HG03064 (cell line): Measurements from ENCODE around the gene UBE3A.
"Not testable (repeated sequence)": the region's sequence is repeated elsewhere in the genome, so short reads cannot be mapped to it uniquely, and the experiment has no call there.

Experiments used
- ATAC-seq: cut with Tn5 transposase; IDR thresholded peaks from one replicate; pipeline ENCODE4 v1.9.1; 2021; ENCODE audit warnings: low read depth; ENCODE audit not compliant: unreplicated experiment

Gene UBE3A

DNA sequence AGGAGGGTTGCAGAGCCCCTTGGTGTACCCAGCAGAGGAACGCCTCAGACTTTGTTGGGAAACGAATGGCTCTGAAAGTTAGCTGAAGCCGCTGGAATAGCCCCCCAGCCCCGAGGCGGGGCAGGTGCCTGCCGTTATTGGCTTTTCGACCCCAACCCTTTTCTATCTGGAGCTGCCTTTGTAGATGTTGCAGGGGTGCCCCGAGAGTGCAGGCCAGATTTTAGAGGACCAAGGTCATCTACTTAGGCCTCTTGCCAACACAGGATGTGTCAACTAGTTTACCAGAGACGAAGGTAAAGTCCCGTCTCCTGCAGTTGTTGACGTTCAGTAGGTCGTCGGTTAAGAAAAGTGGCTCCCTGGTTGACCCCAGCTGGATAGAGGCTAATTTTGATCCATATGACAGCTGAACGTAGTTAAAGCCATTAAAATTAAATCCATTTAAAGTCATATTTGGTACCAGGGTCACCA is 579 bp upstream of the UBE3A start:
- ATAC-seq, result peak; percentile 15

DNA sequence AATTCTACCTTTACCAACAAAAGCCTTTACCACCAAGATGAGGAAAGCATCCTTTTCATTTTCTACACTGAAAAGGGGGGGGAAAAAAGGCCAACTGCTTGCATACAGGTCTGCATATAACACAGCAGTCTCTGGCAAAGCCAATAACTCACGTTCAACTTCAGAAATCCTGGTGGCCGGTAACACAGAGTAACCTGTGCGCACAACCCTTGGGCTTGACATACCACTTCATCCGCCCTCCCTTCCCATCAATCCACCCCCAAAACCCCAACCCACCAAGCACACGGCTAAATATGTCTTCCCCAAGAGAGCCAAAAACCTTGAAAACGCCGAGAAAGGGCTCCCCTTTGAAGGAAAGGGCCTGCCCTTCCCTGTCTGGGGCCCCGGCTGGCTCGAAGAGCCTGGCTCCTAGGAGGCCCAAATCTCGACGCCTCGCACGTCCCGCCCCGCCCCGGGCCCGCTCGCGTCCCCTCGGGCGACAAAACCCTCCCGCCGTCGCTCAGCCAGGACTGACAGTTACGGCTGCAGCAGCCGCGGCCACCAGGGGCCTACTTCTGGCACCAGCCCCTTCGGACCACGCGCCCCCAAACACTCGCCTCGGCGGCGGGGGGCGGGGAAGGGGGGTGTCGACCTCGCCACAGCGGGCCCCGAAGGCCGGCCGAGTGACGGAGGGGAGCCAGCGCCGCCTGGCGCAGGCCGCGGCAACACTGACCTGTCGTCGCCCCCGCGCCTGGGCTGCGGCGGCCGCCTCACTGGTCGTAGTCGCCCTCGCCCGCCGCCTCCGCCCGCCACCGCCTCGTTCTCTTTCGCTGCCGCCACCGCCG is 835 bp downstream of the UBE3A start:
- ATAC-seq, result peak; percentile 55

DNA sequence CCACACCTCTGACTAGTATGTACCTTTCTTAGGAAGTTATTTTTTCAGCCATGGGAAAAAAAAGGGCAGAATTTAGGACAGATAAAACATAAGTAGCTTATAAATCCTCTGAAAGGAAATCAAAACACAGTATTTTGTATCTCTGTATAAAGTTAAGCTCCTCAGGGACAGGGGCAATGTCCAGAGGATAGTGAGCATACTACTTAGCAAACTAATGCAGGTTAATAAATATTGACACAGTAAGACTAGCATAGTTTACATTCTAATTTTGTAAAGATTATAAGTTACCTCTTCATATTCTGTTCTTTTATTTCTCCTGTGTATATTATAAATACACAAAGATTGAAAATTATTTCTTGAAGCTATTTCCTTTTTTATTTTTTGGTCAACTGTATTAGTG is 2.1 kb downstream of the UBE3A start:
- no peak for ATAC-seq

DNA sequence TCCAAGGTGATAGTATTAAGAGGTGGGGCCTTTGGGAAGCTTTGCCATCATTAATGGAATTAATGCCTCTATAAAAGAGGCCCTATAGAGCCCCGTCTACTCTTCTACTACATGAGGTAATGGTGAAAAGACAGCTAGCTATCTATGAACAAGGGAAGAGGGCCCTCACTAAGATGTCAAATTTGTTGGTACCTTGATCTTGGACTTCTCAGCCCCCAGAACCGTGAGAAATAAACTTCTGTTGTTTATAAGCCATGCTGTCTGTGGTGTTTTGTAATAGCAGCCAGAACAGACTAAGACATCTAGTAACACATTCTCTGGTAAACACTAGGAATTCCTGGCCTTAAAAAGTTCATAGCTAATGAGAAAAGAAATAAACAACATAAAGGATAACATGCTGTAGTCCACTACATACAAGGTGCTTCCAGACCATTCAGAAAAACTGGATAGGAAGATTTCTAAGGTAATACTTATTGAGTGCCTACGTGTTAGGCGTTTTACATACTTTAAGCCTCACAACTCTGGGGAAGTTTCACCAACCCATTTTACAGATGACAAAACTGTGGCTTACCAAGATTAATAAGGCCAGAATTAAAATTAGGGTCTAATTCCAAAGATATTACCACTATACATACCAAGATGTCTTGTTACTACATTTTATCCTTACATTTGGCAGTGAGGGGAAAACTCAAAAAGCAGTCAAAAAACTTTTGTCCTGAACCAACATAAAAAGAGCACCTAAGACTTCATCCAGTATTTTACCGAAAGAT is 3.2 kb downstream of the UBE3A start:
- no peak for ATAC-seq

DNA sequence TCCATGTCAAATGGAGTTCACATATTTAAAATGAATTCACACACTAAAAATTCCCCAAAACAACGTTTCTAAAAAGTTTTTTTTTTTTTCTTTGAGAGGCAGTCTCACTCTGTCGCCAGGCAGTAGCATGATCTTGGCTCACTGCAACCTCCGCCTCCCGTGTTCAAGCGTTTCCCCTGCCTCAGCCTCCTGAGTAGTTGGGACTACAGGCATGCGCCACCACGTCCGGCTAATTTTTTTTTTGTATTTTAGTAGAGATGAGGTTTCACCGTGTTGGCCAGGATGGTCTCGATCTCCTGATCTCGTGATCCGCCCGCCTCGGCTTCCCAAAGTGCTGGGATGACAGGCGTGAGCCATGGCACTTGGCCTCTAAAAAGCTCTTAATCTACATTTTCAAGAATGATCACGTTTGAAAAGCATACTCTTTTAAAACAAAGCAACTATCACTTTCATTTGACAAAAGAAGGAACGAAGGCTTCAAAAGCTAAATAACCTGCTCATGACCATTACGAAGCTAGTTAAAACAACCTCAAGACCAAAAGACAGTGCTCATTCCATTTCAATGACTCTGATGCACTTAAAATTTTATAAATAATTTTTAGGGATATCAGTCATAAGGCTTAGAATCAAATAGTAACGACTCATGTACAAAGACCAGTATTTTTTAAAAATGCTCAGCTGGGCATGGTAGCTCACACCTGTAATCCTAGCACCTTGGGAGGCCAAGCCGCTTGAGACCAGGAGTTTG is 5.5 kb downstream of the UBE3A start:
- no peak for ATAC-seq

DNA sequence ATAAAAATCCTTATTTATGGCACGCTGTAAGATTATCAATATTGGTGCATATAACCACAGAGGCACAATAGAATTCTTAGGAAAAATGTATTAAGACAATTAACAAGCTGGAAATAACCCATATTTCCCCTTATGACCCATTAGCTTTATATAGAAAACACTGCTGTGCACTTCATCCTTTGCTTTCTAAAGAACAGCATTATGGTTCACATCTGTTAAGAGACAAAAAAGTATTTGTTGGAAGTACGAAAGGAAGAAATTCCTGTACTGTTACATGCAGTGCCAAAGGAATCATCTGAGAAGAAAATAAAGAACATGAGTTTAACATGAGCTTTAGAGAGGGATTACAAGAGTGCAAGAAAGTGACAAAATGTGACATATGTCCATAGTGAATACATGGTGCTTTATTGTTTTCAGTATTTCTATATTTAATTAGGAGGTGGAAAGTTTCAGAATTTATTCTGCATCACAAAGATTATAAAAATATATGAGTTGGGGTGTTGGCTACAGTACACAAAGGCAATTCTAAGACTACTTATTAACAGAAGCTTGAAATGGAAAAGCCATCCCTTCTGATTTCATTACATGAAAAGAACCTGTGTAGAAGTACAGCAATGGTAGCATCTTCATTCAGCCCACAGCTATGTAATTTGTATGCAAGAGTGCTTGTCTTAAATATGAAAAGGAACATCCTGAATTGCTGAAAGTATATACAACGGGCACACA is 6.8 kb downstream of the UBE3A start:
- ATAC-seq, result no peak

DNA sequence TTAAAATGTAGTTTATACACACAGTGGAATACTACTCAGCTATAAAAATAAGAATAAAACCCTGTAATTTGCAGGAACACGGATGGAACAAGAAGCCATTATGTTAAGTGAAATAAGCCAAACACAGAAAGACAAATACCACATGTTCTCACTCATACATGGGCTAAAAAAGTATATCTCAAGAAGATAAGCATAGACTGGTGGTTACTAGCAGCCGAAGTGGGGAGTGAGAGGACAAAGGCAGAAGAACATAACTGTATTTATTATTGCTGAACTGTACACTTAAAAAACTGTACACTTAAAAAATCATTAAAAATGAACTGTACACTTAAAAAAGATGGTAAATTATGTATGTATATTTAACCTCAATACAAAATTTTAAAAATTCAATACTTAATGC is 11.0 kb downstream of the UBE3A start:
- no peak for ATAC-seq

DNA sequence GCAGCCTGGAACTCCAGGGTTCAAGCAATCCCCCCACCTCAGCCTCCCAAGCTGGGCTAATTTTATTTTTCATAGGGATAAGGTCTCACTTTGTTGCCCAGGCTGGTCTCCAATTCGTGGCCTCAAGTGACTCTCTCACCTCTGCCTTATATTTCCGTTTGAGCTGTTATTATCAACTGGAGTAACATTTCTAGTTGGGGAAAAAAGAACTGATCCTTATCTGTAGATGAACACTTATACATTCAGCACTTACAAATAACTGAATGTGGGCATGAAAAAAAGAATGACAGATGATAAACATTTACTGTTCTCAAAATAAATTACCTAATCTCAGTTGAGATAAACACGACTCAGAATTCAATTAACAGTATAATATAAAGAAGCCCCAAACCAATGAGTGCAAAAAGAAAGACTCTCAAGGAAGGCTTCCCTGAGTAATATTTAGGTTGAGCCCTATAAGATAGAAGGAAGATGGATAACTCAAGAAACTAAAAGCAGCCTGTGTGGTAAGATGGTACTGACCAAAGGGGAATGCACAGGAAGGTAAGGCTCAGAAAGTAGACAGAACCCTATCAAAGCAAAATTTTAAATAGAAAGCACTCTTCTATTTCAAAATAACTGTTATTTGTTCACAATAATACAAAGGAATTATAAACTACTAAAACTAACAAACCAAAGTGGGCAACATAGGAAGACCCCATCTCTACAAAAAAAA is 11.8 kb downstream of the UBE3A start:
- ATAC-seq, result no peak

DNA sequence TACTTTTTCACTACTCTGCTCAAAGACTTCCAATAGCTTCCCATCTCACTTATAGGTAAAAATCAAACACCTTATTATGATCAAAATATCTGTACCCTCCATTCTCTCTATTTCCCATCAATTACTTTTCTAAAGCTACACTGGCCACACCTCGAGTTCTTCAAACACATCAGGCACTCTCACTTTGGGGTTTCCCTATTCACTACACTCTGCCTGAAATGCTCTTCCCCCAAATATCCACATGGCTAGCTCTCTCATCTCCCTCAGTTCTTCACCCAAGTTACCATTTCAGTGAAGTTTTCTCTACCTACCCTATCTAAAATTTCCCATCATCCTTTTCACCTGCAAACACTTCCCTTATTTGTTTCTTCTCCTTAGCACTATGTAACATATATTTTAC is 14.8 kb downstream of the UBE3A start:
- no peak for ATAC-seq

DNA sequence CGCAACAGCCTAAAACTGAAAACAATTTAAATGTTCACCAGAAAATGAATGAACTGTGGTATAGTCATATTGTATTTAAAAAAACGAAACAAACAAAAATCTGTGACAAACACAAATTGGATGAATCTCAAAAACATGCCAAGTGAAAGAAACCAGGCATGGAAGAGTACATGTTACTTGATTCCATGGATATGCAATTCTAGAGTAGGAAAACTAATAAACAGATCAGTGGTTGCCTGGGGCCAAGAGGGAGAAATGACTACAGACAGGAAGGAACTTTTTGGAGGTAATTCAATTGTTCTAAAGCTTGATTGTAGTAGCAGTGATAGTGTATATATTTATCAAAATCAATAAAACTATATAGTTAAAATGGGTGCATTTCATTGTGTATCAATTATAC is 16.8 kb downstream of the UBE3A start:
- no peak for ATAC-seq

DNA sequence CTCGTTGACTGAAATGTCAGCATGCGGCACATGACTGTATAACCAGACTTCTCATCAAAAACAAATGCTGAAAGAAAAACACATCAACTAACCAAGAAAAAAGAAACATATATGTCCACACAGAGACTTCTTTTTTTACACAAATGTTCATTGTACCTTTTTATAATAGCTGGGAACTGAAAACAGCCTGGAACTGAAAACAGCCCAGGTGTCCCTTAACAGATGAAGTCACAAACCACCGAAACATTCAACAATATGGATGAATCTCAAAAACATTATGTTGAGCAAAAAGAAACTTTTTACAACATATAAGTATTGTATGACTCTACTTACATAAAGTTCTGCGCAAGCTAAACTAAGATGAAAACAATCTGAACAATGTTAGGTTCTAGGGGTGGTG is 20.6 kb downstream of the UBE3A start:
- no peak for ATAC-seq

DNA sequence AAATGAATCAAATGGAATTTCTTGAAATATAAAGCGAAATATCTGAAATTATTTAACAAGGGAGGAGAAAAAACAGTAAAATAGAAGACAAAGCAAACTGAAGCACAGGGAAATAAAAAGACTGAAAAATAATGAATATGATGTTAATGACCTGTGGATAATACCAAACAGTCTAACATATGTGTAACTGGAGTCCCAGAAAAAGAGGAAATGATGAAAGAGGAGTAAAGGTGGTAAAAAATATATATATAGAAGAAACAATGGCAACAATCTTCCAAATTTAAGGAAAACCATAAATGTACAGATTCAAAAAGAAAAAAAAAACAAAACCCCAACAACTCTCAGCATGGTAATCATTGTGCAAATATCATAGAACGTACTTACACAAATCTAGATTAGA is 21.2 kb downstream of the UBE3A start:
- ATAC-seq, result no peak

DNA sequence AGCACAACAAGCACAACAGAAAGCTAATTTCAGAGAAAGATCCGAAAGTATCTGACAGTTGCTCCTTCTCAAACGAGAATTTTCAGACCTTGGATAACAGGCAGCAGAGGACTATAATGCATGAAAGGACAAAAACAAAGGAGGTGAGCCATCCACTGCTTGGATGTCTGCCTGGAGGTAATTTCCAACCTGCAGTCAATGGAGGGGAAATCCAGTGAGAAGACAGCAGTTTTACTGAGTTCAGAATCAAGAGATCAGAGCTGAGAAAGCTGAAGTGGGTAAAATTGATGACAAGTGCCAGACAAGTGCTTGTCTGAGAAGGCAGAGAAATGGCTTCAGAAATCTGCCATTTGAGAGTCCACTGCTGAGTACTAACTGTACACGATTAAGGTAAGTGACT is 22.1 kb downstream of the UBE3A start:
- no peak for ATAC-seq

DNA sequence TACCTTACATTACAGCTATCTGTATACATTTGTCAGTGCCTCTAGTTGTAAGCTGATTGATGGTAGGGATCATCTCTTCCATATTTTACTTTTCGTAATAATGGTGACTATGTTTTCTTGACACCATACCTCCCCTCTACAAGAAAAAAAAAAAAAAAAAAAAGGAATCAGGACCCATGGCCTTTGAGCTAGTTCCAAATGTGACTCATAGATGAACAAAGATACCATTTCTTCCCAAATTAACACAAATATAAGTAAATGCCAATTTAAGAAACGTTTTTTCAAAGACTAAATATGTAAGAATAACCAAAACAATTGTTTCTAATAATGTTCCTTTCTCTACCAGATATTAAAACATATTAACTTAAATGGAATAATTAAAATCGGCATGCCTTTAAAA is 23.1 kb downstream of the UBE3A start:
- no peak for ATAC-seq

DNA sequence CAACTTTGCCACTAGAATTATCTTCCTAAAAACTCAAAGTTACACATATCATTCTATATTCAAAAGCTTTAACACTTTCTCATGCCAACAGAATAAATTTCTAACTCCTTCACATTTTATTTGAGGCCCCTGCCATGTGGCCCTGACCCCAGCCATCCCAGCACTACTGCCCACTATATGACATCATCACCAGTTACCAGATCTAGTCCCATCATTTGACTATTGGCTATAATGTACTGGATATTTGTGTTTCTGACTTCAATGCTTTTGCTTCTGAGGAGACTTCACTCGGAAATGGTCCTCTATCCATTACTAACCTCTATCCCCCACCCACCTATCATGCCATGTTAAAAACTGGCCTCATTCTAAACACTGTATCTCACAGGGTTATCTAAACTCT is 23.6 kb downstream of the UBE3A start:
- ATAC-seq, result no peak

DNA sequence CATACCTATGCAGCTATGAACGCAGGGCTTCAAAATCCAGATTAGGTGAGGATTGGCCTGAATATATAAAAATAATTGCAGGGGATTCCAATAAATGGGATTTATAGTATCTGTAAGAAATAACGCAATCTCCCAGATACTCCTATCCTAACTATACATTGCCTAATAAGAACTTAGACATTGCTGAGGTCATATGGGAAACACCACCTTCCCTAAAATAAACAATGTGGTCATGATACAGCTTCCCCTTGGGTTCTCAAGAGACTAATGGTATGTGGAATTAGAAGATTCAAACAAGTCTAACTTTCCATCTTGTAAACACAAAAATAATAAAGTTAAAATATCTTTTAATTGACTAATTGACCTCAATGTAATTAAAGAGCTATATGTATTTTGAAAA is 28.2 kb downstream of the UBE3A start:
- ATAC-seq, result no peak

DNA sequence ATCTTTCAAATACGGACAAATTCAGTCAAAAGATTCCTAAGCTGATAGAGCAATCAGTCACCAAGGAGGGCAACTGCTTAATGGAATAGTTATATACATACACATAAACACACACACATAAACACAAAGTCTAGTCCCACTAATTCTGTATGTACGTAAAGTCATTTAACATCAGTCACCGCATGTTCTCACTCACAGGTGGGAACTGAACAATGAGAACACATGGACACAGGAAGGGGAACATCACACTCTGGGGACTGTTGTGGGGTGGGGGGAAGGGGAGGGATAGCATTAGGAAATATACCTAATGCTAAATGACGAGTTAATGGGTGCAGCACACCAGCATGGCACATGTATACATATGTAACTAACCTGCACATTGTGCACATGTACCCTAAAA is 29.1 kb downstream of the UBE3A start:
- not testable (repeated sequence) for ATAC-seq

DNA sequence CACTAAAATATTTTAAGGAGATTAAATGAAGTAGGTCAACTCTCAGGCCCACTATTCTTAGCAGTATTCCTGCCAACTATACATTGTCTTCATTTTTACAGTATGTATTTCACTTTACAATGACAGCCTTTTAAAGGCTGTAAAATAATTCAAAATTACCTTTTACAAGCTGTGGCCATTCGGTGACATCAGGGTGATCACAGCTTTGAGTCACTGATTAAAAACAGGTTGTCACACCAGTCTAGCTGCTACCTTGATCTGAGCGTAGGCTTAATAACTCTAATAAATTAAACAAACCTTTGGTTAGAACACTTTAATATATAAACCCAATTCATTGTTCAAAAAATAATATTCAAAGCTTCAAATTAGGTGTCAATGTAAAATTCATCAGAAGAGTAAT is 29.9 kb downstream of the UBE3A start:
- ATAC-seq, result no peak

DNA sequence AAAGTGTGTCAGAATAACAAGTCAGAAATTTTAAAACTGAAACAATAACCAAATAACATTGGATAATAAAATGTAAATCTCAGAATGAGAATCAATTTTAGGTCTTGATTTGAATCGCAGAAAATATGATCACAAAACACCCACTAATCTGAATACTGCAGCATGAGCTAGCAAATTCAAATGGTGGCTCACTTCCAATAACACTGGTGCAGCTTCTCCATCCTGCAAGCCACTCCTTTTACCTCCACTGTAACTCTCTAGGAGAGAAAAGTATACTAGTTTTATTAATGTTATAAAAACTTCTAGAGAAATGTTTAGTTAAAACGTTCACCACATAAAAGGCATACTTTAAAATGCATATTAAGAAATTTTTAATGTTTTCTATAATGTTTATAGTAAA is 30.4 kb downstream of the UBE3A start:
- no peak for ATAC-seq

DNA sequence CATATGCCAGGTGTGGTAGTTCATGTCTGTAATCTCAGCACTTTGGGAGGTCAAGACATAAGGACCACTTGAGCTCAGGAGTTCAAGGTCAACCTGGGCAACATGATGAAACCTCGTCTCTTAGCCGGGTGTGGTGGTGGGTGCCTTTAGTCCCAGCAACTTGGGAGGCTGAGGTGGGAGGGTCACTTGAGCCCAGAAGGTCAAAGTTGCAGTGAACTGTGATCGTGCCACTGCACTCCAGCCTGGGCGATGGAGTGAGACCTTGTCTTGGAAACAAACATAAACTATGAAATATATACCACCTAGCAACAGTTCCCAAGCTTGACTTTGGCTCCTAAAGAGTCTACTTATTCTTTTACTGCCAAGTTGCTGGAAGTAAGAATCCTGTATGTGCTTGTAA is 30.9 kb downstream of the UBE3A start:
- no peak for ATAC-seq
